Measurements from ENCODE around the gene ASB16.

- TF ChIP-seq EZH2 (IDR thresholded peaks at IDR 0.05; ENCODE audit: borderline replicate concordance, insufficient read depth, low read depth, low read length, poor library complexity, severe bottlenecking), result no peak
- TF ChIP-seq, protein P1, sequence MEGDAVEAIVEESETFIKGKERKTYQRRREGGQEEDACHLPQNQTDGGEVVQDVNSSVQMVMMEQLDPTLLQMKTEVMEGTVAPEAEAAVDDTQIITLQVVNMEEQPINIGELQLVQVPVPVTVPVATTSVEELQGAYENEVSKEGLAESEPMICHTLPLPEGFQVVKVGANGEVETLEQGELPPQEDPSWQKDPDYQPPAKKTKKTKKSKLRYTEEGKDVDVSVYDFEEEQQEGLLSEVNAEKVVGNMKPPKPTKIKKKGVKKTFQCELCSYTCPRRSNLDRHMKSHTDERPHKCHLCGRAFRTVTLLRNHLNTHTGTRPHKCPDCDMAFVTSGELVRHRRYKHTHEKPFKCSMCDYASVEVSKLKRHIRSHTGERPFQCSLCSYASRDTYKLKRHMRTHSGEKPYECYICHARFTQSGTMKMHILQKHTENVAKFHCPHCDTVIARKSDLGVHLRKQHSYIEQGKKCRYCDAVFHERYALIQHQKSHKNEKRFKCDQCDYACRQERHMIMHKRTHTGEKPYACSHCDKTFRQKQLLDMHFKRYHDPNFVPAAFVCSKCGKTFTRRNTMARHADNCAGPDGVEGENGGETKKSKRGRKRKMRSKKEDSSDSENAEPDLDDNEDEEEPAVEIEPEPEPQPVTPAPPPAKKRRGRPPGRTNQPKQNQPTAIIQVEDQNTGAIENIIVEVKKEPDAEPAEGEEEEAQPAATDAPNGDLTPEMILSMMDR (IDR thresholded peaks at IDR 0.05), result no peak
These were observed 34.0 kb downstream of the ASB16 start for GRCh38 chr17:44204441-44204882.

Measured in B cell (primary cell).